Uterus (tissue), 4 donors: ENCODE measurements around the gene SLC25A25. TPM values are rescaled to one million over a fixed set of nuclear protein-coding genes. Genes with fewer than 3 reads are reported as not detected.
A peak's percentile ranks its signal among the peaks of the same experiment; 100 is the strongest.
"Not testable (repeated sequence)": the region's sequence is repeated elsewhere in the genome, so short reads cannot be mapped to it uniquely, and the experiment has no call there.

Source experiments
- DNase-seq, 2 donors: peaks; one replicate each; pipeline ENCODE4 v3.0.0-alpha.2; 2019 to 2020
- H3K27ac ChIP-seq, 2 donors: fragments of 200-600 bp; sonication (generic); 1 replicate in 1 of 2; 2 replicates in 1 of 2; pipeline ENCODE4 v1.5.1; 2016 to 2018
- H3K27me3 ChIP-seq, 2 donors: fragments of 200-600 bp; sonication (generic); one replicate each; pipeline ENCODE4 v1.5.1; 2018 to 2019; ENCODE audit warnings: control low read depth in 1 of 2
- H3K36me3 ChIP-seq, 2 donors: fragments of 200-600 bp; sonication (generic); one replicate each; pipeline ENCODE4 v1.5.1; 2019; ENCODE audit warnings: control low read depth in 1 of 2
- H3K4me1 ChIP-seq, 2 donors: fragments of 200-600 bp; sonication (generic); one replicate each; pipeline ENCODE4 v1.5.1; 2018 to 2019; ENCODE audit warnings: control low read depth in 1 of 2
- H3K4me3 ChIP-seq, 2 donors: fragments of 200-600 bp; sonication (generic); 1 replicate in 1 of 2; 2 replicates in 1 of 2; pipeline ENCODE4 v1.5.1; 2018 to 2019; ENCODE audit warnings: mild to moderate bottlenecking in 1 of 2
- H3K9me3 ChIP-seq, 2 donors: fragments of 200-600 bp; sonication (generic); one replicate each; pipeline ENCODE4 v1.5.1; 2019; ENCODE audit warnings: control low read depth in 1 of 2
- POLR2A ChIP-seq, 2 donors: fragments of 450-650 bp; IDR thresholded peaks; one replicate each; pipeline ENCODE4 v1.6.1; 2016; ENCODE audit warnings: antibody characterized with exemption in 2 of 2, mild to moderate bottlenecking in 1 of 2, moderate library complexity in 1 of 2
- intact Hi-C: fragments of 100-400 bp; cut with DNase I; formaldehyde crosslinking; loops from one replicate; pipeline ENCODE4 v1.15.1; 2023; ENCODE audit warnings: low total_unique reads
- total RNA-seq, 4 donors: library from RNA; depleted of rRNA in 3 of 4; stranded (reverse); fragments of >200 nt in 3 of 4; gene quantifications; one replicate each; pipeline versions ENCODE4 v1.1.0 to v1.2.4, GENCODE V29; 2014 to 2023
- TF ChIP-seq, protein P1 (sequence below), 4 experiments: fragments of 200-600 bp in 2 of 4; fragments of 450-650 bp in 2 of 4; sonication (generic) in 2 of 4; IDR thresholded peaks; one replicate each; pipeline ENCODE4 v1.5.1; 2016 to 2019; ENCODE audit warnings: antibody characterized with exemption in 4 of 4, mild to moderate bottlenecking in 2 of 4, moderate library complexity in 1 of 4
- donor health status: DM: yes; HTN: yes; CAD: no.

Gene SLC25A25
- total RNA-seq, 4 donors from 2014 or later, result 14.3 to 49.7 (median 49.0) TPM

DNA sequence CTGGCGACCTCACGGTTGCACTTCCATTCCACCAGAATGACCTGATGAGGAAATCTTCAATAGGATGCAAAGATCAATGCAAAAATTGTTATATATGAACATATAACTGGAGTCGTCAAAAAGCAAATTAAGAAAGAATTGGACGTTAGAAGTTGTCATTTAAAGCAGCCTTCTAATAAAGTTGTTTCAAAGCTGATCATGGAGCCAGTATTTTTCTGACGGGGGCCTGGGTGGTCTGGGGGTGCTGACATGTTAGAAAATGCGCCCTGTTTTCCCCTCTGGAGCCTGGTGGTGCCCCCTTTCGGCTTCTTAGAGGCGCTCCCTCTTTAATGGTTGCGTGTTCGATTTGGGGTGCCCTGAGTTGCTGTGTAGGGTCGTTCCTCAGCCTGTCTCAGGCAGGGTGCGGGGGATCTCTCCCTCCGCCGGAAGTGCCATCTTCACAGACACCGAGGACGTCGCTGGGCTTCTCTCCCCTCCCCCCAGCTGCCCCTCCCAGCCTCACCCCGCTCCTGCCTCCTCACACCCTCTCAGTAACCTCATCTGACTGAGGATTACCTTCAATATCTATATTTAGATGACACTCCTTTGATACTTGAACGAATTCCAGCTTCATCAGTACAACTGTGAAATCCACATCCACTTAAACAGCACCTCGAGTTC, 41.1 kb downstream of the SLC25A25 start:
- no peak for DNase-seq
- Histone ChIP-seq H3K4me1 (peaks cover under 1 to 2% of the 10 kb centered on the region in 2 donors), H3K9me3 (no peaks in the 10 kb centered on the region), H3K27me3 (no peaks in the 10 kb centered on the region), H3K36me3 (no peaks in the 10 kb centered on the region), H3K4me3 (no peak overlapping the region), H3K27ac (peak overlapping the region; percentile 21)
- TF ChIP-seq, protein P1, sequence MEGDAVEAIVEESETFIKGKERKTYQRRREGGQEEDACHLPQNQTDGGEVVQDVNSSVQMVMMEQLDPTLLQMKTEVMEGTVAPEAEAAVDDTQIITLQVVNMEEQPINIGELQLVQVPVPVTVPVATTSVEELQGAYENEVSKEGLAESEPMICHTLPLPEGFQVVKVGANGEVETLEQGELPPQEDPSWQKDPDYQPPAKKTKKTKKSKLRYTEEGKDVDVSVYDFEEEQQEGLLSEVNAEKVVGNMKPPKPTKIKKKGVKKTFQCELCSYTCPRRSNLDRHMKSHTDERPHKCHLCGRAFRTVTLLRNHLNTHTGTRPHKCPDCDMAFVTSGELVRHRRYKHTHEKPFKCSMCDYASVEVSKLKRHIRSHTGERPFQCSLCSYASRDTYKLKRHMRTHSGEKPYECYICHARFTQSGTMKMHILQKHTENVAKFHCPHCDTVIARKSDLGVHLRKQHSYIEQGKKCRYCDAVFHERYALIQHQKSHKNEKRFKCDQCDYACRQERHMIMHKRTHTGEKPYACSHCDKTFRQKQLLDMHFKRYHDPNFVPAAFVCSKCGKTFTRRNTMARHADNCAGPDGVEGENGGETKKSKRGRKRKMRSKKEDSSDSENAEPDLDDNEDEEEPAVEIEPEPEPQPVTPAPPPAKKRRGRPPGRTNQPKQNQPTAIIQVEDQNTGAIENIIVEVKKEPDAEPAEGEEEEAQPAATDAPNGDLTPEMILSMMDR (IDR thresholded peaks at IDR 0.05), result no peak
- TF ChIP-seq POLR2A (IDR thresholded peaks at IDR 0.05), result no peak
- intact Hi-C loops, result no loop called here

DNA sequence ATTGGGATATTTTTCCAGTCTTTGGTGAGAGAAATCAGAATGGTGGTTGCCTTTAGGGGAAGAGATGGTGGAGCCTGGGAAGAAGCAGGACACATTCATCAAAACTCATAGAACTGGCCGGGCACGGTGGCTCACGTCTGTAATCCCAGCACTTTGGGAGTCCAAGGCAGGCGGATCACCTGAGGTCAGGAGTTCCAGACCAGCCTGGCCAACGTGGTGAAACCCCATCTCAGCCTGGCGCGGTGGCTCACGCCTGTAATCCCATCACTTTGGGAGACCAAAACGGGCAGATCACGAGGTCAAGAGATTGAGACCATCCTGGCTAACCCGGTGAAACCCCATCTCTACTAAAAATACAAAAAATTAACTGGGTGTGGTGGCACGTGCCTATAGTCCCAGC, 43.7 kb downstream of the SLC25A25 start:
- not testable (repeated sequence) for H3K4me1 ChIP-seq, DNase-seq, H3K4me3 ChIP-seq, H3K36me3 ChIP-seq, H3K27me3 ChIP-seq, H3K9me3 ChIP-seq, H3K27ac ChIP-seq
- intact Hi-C loops, result loop anchor here (10.0 kb wide), 1 partner anchor 77 kb away; no protein-coding TSS in a partner anchor

DNA sequence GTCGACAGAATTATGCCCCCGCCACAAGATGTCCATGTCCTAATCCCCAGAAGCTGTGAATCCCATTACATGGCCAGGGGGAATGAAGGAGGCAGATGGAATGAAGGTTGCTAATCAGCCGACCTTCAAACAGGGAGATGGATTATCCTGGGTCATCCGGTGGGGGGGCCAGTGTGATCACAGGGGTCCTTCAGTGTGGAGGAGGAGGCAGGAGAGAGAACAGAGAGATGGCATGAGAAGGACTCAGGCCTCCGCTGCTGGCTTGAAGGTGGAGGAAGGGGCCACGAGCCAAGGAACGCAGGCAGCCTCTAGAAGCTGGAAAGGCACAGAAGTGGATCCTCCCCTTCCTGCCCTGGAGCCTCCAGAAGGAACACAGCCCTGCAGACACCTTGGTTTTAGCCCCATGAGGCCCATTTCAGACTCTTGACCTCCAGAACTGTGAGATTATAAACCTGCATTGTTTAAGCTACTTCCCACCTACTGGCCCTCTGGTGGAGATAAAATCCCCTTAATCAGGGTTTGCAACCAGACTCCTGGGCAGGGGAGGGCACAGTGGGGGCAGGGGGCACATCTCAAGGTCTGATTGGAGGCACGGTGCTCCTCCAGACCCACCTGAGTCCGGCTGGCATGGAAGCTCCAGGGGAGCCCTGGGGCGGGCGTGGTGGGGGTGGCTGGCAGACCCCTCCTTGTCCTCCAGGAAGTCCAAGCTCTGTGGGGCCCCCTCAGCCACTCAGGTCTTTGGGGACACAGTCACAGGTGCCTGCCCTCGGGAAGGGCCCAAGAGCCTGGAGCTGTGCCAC, 45.7 kb downstream of the SLC25A25 start:
- Histone ChIP-seq H3K27me3 (no peaks in the 10 kb centered on the region), H3K4me3 (no peak overlapping the region), H3K9me3 (no peaks in the 10 kb centered on the region), H3K27ac (no peak overlapping the region), H3K36me3 (no peaks in the 10 kb centered on the region), H3K4me1 (no peaks in the 10 kb centered on the region)
- TF ChIP-seq, protein P1 (IDR thresholded peaks at IDR 0.05), result no peak
- TF ChIP-seq POLR2A (IDR thresholded peaks at IDR 0.05), result no peak
- no peak for DNase-seq
- intact Hi-C loops, result loop anchor here (10.0 kb wide), 1 partner anchor 79 kb away; no protein-coding TSS in a partner anchor

DNA sequence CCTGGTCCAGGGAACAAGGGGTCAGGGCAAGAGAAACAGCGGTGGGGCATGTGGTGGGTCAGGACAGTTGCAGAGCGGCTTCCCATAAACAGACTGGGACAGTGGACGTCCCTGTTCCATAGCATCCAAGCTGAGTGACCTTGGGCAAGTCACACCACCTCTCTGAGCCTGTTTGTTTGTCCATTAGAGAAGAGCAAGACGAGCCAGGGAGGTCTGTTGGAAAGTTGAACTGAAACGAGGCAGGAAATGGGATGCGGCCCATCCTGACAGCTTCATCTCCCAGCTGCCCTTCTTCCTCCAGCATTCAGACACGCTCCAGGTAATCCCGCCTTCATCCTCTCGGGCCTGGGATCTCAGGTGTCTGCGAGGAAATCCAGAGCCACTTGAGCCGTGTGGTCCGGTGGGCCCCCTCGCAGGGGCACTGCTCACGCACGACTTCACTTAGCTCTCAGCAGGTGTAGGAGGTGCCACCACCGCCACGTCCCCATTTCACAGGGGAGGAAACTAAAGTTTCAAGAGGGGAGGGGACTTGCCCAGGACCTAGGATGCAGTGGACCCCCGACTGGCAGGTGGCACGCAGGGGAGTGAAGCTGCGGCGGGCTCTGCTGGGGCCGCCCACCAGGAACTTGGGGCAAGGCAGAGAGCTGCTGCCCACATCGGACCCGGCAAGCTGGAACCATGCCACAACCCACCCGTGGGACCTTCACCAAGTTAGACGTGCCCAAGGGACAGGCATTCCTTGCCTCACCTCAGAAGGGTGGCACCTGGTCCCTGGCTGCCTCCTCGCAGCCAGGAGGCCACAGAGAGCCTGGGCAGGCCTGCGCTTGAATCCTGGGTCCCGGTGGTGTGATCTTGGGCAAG, 46.5 kb downstream of the SLC25A25 start:
- Histone ChIP-seq H3K4me1 (no peaks in the 10 kb centered on the region), H3K9me3 (no peaks in the 10 kb centered on the region), H3K4me3 (no peak overlapping the region), H3K27me3 (no peaks in the 10 kb centered on the region), H3K36me3 (no peaks in the 10 kb centered on the region), H3K27ac (no peak overlapping the region)
- DNase-seq, result peak; percentile 16 to 31
- intact Hi-C loops, result loop anchor here (10.0 kb wide), 1 partner anchor 80 kb away; no protein-coding TSS in a partner anchor
- no peak for TF ChIP-seq POLR2A (IDR thresholded peaks at IDR 0.05)
- TF ChIP-seq, protein P1 (IDR thresholded peaks at IDR 0.05), result no peak
